SK-N-MC (cell line): ENCODE data around the gene JOSD1.

ENCODE experiments used
- EZH2 ChIP-seq: fragments of 200-600 bp; sonication (generic); IDR thresholded peaks from one replicate; pipeline ENCODE4 v1.6.1; 2017; ENCODE audit warnings: antibody characterized with exemption
- FOXP2 ChIP-seq: optimal IDR thresholded peaks from 2 replicates; pipeline ENCODE3; 2011; ENCODE audit warnings: mild to moderate bottlenecking, moderate library complexity; ENCODE audit not compliant: insufficient read depth; ENCODE audit errors: extremely low read length, control extremely low read depth
- POLR2AphosphoS5 ChIP-seq: IDR thresholded peaks from 2 replicates; pipeline ENCODE4 v1.6.1; 2012; ENCODE audit warnings: mild to moderate bottlenecking, low read depth, low read length, borderline replicate concordance

DNA sequence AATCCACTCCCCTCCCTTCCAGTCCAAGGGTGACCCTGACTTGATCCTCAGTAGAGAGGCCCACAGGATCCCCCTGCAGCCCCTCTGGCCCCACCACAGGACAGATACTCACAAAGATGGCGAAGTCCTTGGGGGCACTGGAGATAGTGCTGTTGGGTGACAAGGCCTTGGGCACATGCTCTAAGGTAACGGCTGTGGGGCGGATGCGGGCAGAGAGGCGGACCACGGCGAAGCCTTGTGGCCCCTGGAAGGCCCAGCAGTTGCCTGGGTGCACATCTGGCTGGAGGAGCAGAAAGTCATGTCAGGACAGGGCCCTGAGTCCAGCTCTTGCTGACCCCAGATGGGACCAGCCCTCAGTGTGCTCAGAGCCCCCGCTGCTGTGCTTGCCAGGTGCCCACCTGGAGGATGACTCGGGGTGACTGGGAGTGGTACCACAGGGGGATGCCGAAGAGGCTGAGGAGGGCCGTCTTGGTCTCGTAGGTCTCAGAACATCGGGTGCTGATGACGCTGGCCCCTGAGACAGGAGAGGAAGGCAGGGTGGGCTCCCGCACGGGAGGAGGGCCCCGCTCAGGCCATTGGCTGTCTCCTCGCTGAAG lies 37.8 kb upstream of the JOSD1 start:
- no peak for TF ChIP-seq POLR2AphosphoS5
- no peak for TF ChIP-seq EZH2
- no peak for TF ChIP-seq FOXP2
